GM19324 (cell line): ENCODE results near the gene SHB.

Source experiments
- ATAC-seq: cut with Tn5 transposase; IDR thresholded peaks from one replicate; pipeline ENCODE4 v1.9.1; 2021; ENCODE audit warnings: mild to moderate bottlenecking, moderate library complexity; ENCODE audit not compliant: unreplicated experiment, low FRiP score

The SHB gene

DNA sequence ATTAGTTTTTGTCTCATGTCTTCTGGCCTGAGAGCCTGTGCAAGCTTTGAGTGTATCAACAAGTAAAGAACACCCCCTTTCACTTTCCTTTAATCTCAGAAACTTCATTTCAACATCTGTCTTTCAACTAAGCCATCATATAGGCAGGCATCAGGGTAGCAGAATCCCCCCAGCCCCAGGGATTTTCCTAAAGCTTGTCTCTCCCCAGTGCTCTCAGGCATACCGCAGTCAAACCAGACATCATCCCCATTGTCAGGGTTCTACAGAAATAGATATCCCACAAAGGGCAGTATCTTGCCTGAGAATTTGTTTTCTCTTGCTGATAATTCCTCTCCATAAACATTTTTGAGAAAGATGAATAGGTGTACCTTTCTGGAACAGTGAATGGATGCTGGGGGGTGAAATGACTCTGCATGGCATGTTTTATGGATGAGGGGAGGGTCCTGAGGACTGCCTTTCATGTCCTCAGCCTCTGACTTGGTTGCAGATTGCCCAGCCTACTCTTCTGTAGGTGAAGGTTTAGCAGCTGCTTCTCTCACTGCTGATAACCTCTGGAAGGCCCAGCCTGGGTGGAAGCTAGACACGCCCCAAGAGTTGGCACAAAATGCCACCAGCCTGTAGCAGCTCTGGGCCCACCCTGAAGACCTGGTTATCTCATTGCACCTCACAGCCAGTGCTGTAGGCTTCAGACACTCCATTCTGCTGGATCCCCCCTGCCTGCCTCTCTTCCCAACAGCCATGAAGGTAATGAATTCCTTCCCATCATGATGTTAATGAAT, 20.5 kb upstream of the SHB start:
- no peak for ATAC-seq

- ATAC-seq: peak; percentile 60
These were observed 19.2 kb upstream of the SHB start for GRCh38 chr9:38088006-38088925.

- ATAC-seq: no peak
These were observed 17.5 kb upstream of the SHB start for GRCh38 chr9:38086496-38086895.

DNA sequence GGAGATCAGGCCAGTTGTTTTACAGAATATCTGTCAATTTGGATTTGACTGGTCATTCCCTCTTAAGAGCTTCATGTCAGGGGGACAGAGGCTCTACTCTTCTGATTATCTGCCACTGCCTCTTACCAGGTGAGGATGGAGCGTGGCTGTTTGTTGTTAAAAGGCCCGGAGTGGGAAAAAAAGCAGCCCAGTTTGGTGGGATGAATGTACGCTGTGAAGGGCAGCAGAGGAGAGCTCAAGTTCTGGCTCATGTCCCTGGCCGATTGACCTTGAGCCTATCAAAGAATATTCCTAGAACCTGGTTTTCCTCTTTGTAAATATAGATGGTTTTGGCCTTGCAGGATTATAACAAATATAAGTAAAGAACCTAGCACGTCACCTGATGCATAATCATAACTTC, 16.3 kb upstream of the SHB start:
- no peak for ATAC-seq

- no peak for ATAC-seq
These were observed 15.5 kb upstream of the SHB start for GRCh38 chr9:38084556-38084880.

GRCh38 chr9:38083858-38084555, 15.0 kb upstream of the SHB start:
- no peak for ATAC-seq

DNA sequence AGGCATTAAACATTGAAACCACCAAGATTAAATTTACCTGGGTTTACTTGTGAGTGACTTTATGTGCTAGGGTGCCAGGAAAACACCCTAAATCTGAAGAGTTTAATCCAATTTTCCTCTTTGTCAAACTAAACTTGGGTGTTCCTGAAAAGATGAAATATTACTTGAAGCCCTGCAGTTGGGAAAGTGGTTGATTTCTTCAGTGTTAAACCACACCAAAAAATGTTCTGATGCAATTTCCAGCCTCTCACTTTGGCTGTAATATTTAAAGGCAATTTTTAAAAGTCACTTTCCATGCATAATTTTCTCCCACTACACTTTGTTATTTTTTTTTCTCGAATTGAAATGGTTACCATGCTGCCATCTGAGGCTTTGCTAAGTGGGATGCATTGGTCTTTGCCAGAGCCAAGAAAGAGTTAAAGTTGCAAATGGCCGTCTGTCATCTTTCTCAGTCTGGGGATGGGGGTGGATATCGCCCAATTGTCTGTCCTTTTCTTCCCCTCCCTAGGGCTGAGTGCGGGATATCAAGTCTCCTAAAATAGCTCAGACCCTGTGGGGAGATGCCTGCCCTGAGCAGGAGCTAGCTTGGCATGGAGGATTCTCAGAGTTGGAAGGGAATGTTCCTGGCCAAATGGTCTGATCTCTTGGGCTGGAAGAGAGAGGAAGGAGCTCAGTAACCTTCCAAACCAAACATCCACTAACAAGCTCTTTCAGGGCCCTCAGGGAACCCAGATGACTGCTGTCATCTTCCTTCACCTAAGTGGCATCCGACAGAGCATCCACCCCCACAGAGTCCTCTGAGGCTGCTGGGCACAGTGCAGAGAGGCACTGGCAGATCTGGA, 13.6 kb upstream of the SHB start:
- no peak for ATAC-seq

DNA sequence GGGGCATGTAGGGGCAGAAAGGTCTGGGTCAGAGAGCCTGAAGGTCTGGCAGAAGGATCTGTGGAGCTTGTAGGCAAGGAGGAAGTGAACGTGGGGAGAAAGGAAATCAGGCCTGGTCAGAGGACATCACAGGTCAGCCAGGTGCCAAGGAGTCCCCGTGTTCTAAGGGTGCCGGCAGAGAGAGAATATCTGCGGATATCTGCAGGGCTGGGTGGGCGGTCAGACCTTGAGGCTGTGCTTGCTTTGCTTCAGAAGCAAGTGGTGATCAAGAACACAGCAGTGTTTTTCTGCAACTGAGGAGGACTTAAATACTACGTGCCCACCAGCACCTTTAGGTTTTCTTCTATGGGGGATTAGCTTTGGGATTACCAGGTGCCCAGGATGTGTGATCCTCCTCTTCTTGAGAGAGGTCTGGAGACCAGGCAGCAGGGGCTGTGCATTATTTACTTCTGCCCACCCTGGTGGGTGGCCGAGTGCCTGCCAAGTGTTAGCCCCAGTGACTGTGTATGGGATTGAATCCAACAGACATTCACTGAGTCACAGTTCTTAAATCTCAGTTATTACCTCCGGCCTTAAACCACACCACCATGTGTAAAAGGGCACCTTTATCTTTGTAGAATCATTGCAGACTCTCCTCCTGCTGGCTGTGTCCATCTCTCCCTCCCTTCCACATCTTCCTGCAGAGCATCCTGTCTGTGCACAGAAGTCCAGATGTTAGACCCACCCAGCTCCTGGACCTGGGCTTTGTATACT, 12.5 kb upstream of the SHB start:
- no peak for ATAC-seq

DNA sequence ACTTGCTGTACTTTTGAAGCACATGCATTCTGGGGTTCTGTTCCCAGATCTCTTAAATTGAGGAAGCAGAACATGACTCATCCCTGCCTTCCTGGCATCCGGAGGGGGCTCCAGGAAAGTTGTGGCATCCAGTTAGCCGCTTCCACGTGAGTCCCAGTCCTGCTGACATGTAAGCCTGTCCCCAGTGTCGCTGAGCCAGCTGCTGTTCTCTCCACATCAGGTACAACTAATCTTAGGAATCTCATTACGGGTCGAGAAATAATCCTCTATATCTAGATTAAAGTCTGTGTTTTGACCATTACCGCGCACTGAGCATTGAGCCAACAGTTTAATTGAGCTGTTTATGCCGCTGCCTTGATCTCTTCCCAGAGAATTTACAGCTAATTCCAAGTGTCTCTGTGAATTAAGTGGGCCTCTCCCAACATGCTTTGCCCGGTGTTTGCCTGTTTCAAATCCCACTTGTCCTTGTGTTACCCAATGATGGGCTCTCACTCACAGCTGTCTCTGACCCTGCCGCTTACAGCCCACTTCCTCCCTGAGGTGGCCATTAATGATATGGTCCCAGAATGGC, 10.5 kb upstream of the SHB start:
- ATAC-seq: no peak

DNA sequence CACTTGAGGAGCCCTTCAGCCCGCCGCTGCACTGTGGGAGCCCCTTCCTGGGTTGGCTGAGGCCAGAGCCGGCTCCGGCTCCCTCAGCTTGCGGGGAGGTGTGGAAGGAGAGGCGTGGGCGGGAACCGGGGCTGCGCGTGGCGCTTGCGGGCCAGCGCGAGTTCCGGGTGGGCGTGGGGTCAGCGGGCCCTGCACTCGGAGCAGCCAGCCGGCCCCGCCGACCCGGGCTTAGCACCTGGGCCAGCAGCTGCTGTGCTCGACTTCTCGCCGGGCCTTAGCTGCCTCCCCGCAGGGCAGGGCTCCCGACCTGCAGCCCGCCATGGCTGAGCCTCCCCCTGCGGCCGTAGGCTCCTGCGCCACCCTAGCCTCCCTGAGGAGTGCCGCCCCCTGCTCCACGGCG, 6.2 kb upstream of the SHB start:
- ATAC-seq: no peak

DNA sequence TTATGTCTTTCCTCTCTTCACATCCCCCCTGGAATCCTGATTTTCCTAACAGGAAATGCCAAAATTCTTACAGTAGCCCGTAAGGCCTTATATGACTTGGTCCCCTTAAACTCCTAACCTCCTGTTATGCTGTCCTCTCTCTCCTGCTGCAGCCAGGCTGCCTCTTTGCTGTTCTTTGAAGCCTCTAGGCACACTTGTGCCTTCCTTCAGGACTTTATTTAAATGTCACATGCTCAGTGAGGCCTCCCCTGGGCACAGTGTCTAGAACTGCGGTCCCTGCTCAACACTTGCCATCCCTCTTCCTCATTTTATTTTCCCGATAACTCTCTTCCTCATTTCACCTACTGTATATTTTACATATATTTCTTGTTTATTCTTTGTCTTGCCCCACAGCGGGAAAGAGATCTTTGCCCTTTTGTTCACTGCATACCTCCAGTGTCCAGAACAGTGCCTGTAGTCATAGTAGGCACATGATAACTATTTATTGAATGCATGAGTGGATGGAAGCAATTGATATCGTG, 5.5 kb upstream of the SHB start:
- no peak for ATAC-seq

DNA sequence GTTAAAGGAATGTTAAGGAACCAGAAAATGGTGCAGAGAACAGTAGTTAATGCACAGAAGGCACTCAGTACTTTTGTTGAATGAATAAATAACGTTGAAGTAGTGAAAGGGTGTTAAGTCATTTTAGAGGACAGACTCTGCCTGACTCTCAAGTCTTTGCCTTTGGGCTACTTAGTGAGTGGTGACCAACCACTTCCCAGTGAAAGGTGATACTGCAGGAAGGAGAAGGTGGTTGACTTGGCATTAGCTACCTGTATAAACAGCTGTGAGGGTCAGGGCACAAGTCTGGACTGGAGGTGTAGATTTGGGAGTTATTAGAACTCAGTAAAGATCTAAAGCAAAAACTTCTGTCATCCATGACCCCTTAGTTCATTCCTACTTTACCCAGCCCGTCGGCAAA, 4.9 kb upstream of the SHB start:
- no peak for ATAC-seq

GRCh38 chr9:38071470-38072134, 2.6 kb upstream of the SHB start:
- ATAC-seq: no peak

GRCh38 chr9:38067859-38068681, 957 bp downstream of the SHB start:
- ATAC-seq: no peak

DNA sequence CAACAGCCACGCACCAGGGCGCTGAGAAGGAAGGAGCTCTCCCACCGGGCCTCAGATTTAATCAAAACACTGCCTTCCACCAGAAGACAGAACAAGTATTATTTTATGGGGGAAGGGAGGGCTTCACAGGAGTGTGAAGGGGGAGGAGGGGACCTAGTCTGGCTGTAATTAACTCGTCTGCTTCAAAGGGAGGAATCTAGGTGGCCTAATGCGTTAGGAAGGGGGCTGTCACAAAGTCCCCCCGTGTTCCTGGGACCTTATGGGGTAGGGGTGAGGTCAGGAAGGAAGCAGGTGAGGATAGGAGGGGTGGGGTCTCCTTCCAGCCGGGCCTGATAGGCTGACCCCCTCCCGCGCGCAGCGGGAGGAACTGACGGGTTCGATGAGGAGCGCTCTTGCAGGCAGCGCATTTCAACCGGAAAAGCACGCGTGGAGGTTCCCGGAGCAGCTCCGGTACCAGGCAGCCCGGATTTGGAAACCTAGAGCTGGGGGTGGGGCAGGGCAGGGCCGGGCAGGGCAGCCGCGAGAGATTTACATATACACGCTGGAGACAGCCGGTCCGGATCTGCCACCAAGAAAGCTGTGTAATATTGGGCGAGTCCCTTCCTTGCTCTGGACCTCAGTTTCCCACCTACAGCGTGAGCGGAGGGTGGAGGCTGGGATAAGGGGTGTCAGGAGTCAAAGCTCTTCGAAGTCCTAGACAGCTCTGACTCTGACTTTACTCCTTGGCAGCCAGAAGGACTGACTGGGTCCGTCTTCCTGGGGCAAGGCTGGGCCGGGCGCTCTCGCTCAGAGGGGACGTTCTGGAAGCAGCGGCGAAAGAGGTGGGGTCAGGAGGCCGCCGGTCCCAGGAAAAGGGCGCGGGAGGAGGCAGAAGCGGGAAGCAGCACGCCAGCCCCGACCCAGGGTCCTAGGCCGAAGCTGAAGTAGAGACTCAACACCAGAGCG, 1.8 kb downstream of the SHB start:
- no peak for ATAC-seq

DNA sequence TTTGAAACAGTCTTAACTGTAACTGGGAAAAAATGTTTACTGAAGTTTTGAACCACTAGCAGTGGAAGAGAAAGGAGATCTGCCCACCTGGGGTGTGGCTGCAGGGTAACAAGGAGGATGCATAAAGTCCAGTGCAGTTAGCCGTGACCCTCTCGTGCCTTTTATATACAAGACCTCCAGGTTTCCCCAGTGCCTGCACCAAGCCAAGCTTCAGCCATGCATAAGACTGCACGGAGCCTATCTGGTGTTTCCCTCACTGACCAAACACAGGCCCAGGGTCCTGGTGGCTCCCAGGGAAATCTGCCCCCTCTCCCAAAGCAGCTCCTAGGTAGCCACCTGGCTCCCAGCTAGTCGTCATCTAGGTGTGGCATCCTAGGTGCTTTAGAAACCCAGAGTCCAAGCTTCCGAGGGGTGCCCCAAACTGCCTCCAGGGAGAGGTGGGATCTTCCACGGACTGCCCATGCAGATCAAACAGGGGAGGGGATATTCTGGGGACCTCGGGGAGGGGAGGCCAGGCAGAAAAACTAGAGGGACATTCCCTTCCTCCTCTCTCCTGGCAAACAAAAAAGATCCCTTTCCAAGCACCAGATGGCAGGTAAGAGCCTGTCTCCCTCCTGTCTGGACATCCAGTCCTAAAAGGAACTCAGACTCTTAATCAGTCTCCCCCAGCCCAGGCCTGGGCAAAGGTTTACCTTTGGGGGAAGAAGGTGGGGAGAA, 2.7 kb downstream of the SHB start:
- ATAC-seq: no peak
